Vagina (tissue), 2 donors: ENCODE data around the gene IL23A.

Experiments
- POLR2A ChIP-seq, 2 donors: fragments of 450-650 bp; IDR thresholded peaks; one replicate each; pipeline ENCODE4 v1.6.1; 2017; ENCODE audit warnings: antibody characterized with exemption in 2 of 2, mild to moderate bottlenecking in 2 of 2, moderate library complexity in 2 of 2
- POLR2AphosphoS5 ChIP-seq, 2 donors: sonication (generic); formaldehyde crosslinking; IDR thresholded peaks; one replicate each; pipeline ENCODE4 v1.9.0; 2017; ENCODE audit warnings: antibody characterized with exemption in 2 of 2, mild to moderate bottlenecking in 2 of 2, low read depth in 1 of 2; ENCODE audit not compliant: insufficient read depth in 1 of 2
- TF ChIP-seq, protein P1 (sequence below), 3 experiments: fragments of 450-650 bp in 2 of 3; fragments of 200-600 bp in 1 of 3; sonication (generic) in 1 of 3; IDR thresholded peaks; one replicate each; pipeline ENCODE4 v1.5.1; 2017 to 2019; ENCODE audit warnings: antibody characterized with exemption in 3 of 3, mild to moderate bottlenecking in 2 of 3, moderate library complexity in 2 of 3

DNA sequence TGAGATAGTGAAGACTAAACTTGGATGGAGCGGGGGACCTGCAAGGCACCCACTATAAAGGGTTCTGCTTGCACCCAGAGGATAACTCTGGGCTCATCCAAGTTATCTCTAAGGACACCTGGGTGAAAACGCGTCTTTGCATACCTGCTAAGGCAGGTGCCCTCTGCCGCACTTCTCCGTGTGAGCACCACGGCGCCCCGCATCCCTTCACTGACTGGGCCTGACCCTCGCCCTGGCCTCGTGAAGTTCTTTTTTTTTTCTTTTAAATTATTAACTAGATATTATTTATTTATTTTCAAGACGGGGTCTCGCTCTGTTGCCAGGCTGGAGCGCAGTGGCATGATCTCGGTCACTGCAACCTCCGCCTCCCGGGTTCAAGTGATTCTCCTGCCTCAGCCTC, 43.9 kb downstream of the IL23A start:
- TF ChIP-seq, protein P1, sequence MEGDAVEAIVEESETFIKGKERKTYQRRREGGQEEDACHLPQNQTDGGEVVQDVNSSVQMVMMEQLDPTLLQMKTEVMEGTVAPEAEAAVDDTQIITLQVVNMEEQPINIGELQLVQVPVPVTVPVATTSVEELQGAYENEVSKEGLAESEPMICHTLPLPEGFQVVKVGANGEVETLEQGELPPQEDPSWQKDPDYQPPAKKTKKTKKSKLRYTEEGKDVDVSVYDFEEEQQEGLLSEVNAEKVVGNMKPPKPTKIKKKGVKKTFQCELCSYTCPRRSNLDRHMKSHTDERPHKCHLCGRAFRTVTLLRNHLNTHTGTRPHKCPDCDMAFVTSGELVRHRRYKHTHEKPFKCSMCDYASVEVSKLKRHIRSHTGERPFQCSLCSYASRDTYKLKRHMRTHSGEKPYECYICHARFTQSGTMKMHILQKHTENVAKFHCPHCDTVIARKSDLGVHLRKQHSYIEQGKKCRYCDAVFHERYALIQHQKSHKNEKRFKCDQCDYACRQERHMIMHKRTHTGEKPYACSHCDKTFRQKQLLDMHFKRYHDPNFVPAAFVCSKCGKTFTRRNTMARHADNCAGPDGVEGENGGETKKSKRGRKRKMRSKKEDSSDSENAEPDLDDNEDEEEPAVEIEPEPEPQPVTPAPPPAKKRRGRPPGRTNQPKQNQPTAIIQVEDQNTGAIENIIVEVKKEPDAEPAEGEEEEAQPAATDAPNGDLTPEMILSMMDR (IDR thresholded peaks at IDR 0.05): no peak
- no peak for TF ChIP-seq POLR2A (IDR thresholded peaks at IDR 0.05)
- TF ChIP-seq POLR2AphosphoS5 (IDR thresholded peaks at IDR 0.05; ENCODE audit: insufficient read depth in 1 of 2, low read depth in 1 of 2): no peak
